HG02588 (cell line): ENCODE data around the gene NRXN3.

Source experiments
- ATAC-seq: cut with Tn5 transposase; IDR thresholded peaks from one replicate; pipeline ENCODE4 v1.9.1; 2021; ENCODE audit warnings: mild to moderate bottlenecking, moderate library complexity; ENCODE audit not compliant: unreplicated experiment

Gene NRXN3

DNA sequence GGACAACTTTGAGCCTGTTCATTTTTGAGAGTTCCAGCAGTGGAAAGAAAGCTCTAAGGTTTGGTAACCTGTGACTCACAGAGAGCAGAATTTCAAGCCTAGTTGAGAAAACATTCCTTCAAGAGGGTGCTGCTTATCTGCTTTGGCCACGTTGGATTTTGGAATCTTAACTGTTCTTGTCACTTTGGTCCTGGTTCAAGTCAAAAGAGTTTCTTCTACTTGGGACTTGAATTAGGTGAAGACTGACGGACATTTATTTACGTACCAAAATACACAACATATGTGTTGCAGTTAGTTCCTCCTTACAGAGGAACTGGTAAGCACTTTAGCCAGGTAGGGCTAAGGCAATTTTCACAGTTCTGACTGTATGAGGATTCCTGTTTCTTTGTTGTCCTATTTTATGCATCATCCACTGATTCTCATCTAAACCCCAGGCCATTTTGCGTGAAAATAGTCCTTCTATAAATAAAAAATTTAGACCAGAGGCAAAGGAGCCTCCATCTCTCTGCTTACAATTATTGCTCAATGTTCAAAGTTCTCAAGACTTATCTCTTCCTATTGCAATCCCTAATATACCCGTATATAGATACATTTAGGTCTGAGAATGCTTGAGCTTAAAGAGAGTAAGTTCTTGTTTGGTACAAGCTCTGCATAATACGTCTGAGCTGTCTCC lies 1460.3 kb downstream of the NRXN3 start:
- no peak for ATAC-seq

DNA sequence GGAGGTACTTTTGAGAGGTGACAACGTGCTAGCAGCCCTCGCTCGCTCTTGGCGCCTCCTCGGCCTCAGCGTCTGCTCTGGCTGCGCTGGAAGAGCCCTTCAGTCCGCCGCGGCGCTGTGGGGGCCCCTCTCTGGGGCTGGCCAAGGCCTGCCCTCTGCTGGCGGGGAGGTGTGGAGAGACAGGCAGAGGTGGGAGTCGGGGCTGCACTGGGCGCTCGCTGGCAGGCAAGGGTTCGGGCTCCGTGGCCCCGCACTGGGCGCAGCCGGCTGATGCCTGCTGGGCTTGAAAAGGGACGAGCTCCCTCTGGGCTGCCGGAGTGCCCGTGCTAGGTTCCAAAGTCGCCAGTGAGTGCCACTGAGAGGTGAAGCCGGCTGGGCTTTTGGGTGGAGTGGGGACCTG lies 1461.1 kb downstream of the NRXN3 start:
- no peak for ATAC-seq

DNA sequence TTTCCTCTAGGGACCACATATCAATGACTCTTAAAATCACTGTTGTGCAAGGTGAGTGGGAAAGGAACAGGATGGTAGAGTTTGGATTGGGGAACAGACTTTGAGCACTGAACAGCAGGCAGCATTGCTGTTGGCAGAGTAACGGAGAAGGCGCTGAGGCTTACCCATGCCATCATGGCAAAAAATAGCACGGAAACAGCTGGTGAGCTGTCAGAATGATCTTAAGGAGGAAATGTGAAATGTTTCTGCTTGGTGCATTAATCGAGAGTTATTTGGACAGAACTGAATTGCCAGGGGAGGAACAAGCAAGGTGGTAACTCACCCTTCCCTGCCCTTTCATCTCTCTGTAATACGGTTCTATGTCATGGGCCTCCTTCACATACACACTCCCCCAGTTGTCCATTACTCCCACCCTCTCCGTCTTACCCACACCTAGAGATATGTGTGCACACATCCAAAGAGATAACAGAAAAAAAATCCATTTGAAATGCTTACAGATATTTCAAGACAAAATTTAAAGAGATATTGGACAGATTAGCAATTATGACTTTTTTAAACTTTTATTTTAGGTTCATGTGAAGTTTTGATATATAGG lies 1468.6 kb downstream of the NRXN3 start:
- ATAC-seq, result no peak

DNA sequence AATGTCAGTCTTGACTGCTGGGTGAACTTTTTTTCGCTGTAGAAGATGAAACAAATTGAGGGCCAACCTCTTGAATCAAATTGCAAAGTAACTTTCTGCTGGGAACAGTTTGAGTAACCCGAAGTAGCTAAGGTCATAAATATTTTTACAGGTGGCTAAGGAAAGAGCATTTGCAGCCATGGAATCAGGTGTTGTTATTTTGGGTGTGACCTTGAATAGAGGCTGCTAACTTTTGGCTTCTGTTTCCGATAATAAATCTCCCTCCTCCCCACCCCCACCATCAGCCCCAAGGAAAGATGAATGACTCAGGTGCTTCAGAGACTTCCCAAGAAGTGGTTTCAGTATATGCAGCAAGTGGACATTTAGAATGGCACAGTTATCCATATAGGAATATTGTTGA lies 1469.4 kb downstream of the NRXN3 start:
- ATAC-seq, result no peak

DNA sequence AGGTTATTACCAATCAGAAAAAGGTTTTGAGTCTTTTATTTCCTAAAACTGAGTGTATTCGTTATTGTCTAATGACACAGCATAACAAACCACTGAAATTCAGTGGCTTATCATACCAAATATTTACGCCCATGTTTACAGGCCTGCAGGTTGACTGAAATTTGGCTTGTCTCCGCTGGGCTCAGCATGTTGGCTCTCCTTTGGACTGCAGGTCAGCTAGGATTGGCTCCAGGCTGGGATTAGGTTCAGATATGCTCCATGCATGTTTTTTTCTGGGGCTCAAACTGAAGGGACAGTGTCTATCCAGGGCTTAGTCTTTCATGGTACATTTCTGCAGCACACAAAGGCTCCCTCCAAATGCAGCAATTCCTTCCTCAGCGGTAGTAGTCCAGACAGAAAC lies 1471.2 kb downstream of the NRXN3 start:
- no peak for ATAC-seq

DNA sequence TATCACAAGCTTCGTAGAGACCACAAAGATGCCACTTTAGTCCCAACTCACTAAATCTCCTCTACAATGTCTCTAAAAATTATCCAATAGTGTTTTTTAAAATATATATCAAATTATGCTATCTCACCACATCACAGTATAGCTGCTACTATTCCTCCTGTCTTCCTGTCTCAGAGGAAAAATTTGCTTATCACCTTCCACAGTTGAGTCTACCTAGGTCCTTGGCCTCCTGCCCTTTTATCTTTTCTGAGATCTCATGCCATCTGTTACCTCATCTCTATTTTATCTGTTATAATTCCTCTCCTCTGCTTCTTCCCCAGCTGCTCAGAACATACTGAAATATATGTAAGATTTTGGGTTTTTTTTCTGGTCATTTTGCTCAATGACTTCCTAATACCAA lies 1473.0 kb downstream of the NRXN3 start:
- ATAC-seq, result no peak

DNA sequence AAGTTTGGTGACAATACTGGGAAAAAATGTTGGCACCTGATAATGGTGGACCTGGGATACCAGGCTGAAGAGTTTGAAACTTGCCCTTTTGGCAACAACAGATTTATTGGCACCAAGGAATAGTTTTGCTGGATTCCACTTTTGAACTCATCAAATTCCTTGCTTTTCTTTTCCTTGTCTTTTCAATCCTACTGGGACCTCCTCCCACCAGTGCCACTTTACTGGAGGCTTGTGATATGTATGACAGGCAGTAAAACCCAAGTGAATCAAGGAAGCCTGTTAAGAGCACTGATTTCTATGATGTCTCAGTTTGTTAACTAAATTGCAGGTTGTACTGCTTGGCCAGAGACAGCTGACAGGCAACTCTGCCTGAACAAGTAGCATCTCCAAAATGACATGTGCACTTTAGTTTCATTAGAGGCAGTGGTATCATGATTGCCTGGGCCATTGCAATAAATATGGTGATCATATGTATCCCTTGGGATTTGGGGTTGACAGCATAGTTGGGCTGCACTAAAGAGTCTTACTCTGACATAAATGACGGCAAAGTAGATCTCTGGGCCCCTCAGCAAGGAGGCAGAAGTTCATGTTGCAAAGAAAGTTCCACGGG lies 1475.7 kb downstream of the NRXN3 start:
- no peak for ATAC-seq

DNA sequence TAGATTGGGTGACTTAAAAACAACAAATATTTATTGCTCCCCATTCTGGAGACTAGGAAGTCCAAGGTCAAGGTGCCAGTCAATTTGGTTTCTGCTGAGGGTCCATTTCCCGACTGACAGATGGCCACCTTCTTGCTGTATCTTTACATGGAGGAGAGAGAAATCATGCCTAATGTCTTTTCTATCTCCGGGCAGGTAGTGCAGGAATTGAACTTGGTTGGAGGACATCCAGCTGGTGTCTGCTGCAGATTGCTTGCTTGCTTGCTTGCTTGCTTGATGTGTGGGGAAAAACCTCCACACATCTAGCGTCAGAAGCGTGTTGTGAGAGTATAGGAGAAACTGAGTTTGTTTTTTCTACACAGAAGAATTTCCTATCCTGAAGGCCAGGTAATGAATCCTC lies 1479.7 kb downstream of the NRXN3 start:
- no peak for ATAC-seq

DNA sequence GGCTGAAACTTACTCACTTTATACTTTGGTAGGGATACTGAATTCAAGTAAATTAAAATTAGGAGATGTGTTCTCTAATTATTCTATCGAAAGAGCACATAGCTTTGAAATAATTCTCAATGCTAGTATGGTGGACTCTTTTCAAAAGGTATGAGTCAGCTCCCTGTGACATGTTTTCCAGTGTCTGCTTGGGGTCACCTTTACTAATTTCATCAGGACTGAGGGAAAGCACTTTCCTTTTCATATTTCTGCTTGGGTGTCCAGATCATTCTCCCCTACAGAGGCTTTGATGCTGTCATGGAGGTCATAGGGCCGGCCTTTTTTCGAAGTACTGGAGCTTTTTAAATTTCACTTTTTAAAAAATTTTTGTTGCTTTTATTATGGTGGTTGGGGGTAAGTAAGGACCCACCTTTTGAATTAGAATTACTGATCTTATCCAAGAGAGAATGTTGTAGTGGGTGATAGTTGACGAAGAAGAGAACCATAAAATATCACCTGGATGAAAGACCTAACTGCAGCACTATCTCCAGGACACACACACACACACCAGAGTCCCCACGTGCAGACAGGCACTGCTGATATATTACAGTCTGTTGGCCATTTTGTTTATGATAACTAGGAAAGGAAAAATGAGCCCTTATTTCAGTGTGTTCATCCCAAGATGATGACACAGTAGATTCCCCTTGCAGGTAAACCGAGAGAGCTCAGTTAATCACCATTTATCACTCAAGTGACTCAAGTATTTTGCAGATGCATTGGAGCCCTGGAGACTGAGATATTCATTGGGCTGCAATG lies 1482.5 kb downstream of the NRXN3 start:
- ATAC-seq, result no peak

DNA sequence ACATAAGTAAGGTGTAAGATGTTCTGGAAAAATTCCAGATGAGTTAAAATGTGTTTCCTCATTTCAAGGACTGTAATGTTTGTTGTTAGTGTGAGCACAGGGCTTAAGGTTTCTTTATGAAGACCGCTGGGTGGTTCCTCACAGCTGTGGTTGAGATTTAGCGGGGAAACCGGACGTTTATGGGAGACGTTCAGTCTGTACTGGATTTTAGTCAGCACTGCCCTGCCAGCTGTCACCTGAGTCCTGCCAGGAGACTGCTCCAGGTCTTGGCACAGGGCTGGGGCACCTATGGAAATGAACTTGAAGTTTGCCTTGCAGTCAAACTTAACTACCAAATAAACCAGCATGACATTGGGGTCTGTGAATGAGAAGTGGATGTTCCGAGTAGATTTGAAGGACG lies 1485.9 kb downstream of the NRXN3 start:
- ATAC-seq, result no peak

DNA sequence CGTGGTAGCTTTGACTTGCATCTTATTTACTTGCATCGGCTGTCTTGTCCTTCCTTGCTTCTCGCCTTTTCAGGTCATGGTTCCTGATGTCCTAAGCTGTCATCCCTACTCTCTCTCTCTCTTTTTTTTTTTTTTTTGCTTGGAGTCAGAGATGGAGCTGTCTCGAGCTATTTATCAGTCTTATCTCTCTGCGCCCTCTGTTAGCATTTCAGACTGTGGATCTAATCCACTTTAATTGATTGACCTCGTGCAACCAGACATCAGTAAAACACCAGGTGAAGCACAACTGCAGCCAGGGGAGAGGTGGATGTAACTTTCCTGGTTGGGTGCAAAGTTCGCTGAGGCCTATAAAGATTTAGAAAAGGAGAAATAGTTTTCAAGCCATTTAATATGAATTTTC lies 1486.3 kb downstream of the NRXN3 start:
- no peak for ATAC-seq

DNA sequence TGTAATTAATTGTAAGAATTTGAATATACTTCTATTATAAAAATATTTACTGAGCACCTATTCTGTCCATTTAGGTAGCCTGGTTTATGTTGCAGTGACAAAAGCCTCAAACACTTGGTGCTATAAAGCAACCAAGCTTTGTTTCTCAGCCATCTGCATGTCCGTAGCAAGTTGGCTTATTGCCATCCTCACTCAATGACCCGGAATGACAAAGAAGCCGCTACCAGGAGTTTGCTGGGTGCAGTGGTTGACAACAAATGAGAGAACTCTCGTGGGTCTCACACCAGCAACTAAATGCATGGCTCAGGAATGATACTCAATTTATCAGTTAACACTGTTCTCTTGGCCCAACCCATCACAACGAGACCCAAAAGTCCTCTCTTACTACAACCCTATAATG lies 1488.0 kb downstream of the NRXN3 start:
- ATAC-seq, result no peak

DNA sequence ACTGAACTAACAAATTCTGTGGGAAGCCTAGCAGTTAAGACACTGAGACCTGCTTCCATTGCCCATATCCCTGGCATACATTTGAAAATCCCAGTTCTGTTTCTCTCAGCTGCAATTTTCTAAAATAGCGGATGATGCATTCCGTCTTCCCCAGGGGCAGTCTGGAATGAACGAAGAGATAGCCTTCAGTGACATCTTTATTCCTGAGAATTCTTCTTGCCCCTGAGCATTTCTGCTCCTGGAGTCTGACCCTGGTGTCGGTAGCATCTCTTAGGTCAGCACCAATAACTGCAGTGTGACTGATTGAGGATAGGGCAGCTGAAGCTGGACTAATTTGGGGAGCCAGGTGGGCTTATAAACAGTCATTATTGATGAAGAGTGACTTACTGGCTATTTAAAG lies 1488.6 kb downstream of the NRXN3 start:
- no peak for ATAC-seq

DNA sequence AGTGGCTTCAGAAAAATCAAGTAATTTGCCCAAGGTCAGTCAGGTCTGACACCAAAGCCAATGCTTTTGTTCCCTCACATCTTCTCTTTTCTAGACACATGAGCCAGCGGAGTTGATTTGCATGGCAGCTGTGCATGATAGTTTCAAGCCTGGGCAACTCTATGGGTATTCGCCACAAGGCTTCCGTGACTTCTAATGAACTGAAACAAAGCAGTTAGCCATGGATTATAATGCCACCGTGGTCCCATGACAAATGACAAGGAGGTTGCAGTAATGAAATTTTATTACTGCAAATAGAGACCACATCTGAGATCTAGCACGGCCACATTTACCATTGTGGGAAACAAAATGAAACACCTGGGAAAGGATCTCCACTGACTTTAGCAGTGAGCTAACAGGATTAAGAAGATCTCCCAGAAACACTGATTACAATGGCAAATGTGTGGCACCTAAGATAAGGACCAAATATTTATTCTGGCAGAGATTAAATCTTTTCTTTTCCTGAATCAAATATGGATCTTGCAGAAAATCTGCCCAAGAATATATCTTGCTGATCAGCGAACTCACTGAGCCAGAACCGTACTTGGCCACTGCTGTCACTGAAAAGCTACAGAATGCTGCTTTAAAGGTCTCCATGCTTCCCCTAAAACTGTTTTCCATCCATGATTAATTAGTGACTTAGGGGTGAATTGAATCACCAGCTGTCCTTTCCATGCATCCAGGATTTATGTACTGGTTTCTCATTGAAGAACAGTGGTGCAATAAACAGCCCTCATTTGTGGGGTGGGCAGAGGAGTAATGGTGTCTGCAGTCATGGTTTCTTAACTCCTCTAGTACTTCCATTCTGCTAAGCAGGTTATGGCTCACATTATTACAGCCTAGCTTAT lies 1490.1 kb downstream of the NRXN3 start:
- ATAC-seq, result no peak

DNA sequence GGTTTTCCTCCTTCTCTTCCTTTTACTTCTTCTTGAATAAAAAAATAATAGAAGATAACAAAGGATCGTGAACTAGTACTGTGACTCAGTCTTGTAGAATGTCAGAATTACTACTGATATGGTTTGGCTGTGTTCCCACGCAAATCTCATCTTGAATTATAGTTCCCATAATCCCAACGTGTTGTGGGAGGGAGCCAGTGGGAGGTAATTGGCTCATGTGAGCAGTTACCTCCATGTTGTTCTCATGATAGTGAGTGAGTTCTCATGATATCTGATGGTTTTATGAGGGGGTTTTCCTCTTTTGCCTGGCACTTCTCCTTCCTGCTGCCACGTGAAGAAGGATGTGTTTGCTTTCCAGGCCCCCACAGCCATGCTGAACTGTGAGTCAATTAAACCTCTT lies 1491.6 kb downstream of the NRXN3 start:
- no peak for ATAC-seq

DNA sequence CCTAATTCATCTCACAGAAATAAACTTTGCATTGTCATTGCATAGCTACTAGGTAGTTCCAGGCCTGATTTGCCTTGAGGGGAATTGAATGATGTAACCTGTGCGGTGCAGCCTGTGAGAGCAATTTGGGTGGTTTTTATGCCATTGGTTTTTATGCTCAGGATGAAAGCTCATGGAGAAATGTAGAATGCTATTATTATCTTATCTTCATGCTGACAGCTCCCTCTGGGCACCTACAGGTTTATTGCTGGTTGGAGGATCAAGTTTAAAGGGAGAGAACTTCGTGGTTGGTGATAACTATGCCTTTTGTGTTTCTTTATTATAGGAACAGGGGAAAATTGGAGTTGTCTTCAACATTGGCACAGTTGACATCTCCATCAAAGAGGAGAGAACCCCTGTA lies 1493.3 kb downstream of the NRXN3 start:
- ATAC-seq, result no peak

DNA sequence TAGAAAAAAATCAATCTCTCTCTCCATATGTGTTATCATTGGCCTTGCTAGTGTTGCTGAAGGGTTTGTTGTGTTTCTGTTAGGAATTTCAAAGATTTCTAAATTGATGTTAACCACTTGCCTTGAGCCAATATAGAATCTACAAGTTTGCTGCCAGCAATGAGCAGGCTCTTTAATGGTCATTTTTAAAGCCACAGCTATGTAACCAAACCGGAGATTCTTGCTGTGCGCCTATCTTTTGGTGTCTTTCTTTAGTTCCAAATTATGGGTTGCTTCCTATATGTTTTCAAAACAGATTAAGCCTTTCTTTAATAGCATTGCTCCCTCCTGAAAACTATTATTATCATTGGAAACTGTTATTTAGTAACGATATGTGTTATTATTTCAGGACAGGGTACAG lies 1495.4 kb downstream of the NRXN3 start:
- ATAC-seq, result no peak

DNA sequence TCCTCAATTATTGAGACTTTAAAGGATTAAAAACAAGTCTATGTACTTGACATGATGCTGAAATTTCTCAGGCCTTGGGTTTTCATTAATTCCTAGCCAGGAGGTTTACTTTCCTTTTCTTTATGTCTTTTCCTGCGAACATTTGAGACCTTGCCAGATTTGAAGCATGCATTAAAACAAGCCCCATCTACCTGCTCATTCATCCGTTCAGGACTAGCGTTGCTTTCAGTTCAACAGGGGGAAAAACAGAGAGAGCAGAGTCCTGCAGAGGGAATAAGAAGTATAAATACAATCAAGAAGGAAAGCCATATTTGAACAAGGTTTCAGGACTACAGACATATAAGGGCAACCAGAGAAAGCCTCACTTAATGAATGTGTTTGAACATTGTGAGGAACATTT lies 1498.8 kb downstream of the NRXN3 start:
- ATAC-seq, result no peak

DNA sequence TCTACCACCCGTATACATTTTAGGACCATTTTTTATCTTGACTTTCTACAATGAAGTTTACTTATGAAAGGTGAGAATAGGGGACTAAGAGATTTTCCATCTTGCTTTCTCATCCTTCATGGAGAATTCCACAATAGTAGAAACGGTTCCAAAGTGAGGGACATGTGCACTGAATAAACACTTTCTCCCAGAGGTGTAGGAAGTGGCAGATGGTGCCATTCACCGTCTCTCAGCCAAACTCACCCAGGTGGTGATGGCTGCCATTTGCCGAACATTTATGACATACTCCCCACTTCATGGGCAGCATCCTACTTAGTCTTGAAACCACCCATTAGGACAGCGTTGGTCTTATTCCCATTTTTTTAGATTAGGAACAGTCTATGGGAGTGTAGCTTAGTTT lies 1500.6 kb downstream of the NRXN3 start:
- ATAC-seq, result no peak

DNA sequence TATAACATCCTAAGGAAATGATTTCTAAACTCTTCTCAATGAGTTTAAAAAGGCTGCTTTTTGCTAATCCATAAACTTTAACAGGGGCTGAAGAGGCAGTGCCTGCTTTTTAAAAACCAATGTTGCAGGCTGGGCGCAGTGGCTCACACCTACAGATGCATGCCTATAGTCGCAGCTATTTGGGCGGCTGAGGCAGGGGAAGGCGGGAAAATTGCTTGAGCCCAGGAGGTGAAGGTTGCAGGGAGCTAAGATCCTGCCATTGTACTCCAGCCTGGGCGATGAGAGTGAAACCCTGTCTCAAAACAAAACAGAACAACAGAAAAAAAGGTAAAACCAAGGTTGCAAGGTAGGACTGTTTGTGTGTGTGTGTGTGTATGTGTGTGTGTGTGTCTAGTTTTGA lies 1509.9 kb downstream of the NRXN3 start:
- ATAC-seq, result no peak

DNA sequence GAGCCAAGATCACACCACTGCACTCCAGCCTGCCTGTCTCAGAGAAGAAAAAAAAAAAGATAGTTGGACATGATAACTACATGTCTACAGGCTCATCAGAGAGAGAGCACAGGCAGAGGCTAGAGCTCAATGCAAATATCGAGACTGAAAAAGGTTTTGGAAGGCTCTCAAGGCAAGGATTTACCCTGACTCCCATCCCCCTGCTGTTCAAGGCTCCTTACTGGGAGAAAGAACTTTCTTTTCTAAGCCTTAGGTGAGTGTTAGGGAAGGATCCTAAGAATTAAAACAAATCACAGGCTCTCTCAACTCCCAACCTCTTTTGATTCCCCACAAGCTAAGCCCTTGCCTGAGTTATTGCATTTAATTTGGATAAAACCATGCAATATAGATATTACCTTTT lies 1516.0 kb downstream of the NRXN3 start:
- ATAC-seq, result no peak
